ENCODE data around the gene LIPE.

DNA sequence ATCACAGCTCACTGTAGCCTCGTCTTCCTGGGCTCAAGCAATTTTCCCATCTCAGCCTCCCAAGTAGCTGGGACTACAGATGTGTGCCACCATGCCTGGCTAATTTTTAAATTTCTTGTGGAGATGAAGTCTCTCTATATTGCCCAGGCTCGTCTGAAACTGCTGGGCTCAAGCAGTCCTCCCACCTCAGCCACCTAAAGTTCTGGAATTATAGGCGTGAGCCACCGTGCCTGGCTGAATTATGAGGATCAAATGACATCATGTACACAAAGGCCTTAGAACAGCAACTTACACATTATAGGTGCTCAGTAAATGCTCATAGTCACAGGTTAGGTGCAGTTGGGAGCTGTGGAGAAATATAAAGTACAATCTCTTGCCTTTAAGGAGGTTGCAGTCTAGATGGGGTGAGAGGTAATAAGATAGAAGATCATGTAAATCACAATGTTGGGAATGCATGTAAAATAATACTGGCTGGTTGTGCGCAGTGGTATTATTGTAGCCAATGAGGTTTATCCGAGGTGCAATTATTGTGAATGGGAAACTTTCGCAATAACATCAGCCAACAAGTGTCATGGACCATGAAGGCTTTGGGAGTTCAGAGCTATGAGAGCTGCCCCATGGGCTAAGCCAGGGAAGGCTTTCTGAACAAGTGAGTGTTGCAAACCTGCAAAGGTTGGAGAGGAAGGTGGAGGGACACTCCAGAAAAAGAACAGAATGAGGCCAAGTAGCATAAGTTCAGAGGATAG is 45.4 kb upstream of the LIPE start:
- TF ChIP-seq, protein P1, sequence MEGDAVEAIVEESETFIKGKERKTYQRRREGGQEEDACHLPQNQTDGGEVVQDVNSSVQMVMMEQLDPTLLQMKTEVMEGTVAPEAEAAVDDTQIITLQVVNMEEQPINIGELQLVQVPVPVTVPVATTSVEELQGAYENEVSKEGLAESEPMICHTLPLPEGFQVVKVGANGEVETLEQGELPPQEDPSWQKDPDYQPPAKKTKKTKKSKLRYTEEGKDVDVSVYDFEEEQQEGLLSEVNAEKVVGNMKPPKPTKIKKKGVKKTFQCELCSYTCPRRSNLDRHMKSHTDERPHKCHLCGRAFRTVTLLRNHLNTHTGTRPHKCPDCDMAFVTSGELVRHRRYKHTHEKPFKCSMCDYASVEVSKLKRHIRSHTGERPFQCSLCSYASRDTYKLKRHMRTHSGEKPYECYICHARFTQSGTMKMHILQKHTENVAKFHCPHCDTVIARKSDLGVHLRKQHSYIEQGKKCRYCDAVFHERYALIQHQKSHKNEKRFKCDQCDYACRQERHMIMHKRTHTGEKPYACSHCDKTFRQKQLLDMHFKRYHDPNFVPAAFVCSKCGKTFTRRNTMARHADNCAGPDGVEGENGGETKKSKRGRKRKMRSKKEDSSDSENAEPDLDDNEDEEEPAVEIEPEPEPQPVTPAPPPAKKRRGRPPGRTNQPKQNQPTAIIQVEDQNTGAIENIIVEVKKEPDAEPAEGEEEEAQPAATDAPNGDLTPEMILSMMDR (conservative IDR thresholded peaks at IDR 0.05; ENCODE audit: low read depth, low read length) = no peak
- TF ChIP-seq EZH2 (IDR thresholded peaks at IDR 0.05; ENCODE audit: borderline replicate concordance, low read depth, low read length, poor library complexity, severe bottlenecking) = no peak

All from A673 (cell line).